T-cell (primary cell): ENCODE measurements around the gene DCTD. TPM values are rescaled to one million over a fixed set of nuclear protein-coding genes. Genes with fewer than 3 reads are reported as not detected.

Experiments
- ATAC-seq, 4 experiments: fragments of 200-7000 bp in 3 of 4; fragments of 150-1000 bp in 1 of 4; cut with Tn5 transposase; replicated peaks in 1 of 4; 1 replicate in 3 of 4; 2 replicates in 1 of 4; pipeline ENCODE4 v1.10.0; 2021; ENCODE audit warnings: moderate library complexity in 3 of 4, mild to moderate bottlenecking in 2 of 4, moderate number of reproducible peaks in 1 of 4
- CTCF ChIA-PET, 2 donors: fragments of 300-600 bp; sonication (Branson Sonifier 250); formaldehyde crosslinking; loops; one replicate each; lab custom pipeline; 2022; ENCODE audit warnings: antibody characterized with exemption in 2 of 2; lab: Charles Lee
- POLR2A ChIA-PET, 2 donors: fragments of 300-600 bp; sonication (Branson Sonifier 250); formaldehyde crosslinking; loops; one replicate each; lab custom pipeline; 2022; ENCODE audit warnings: antibody characterized with exemption in 2 of 2; lab: Charles Lee
- DNase-seq, 35 experiments: peaks; one replicate each; pipeline versions ENCODE4 v3.0.0 to v3.0.0-alpha.2; 2013 to 2023
- H3K27ac ChIP-seq: one replicate; pipeline ENCODE4 v1.5.1; 2013; ENCODE audit warnings: low read length
- H3K27me3 ChIP-seq, 2 experiments: replicated peaks in 1 of 2; 1 replicate in 1 of 2; 2 replicates in 1 of 2; pipeline versions ENCODE4 v1.6.1 to v1.7.0; 2013; ENCODE audit warnings: low read length in 1 of 2, mixed read lengths in 1 of 2; ENCODE audit not compliant: control insufficient read depth in 2 of 2, insufficient read depth in 2 of 2; ENCODE audit errors: extremely low read depth in 1 of 2
- H3K36me3 ChIP-seq, 2 donors: 1 replicate in 1 of 2; 2 replicates in 1 of 2; pipeline versions ENCODE4 v1.6.1 to v1.7.0; 2013; ENCODE audit warnings: low read length in 1 of 2; ENCODE audit not compliant: control insufficient read depth in 2 of 2, insufficient read depth in 1 of 2; ENCODE audit errors: extremely low read depth in 1 of 2
- H3K4me1 ChIP-seq, 2 experiments: 1 replicate in 1 of 2; 2 replicates in 1 of 2; pipeline versions ENCODE4 v1.6.1 to v1.7.0; 2013; ENCODE audit warnings: low read length in 2 of 2, mixed read lengths in 1 of 2; ENCODE audit not compliant: insufficient read depth in 2 of 2, control insufficient read depth in 1 of 2; ENCODE audit errors: extremely low read depth in 1 of 2
- H3K4me3 ChIP-seq, 2 donors: 1 replicate in 1 of 2; 2 replicates in 1 of 2; pipeline versions ENCODE4 v1.5.1 to v1.7.0; 2013; ENCODE audit warnings: mild to moderate bottlenecking in 2 of 2, low read length in 1 of 2, moderate library complexity in 1 of 2; ENCODE audit not compliant: control insufficient read depth in 1 of 2; ENCODE audit errors: extremely low read depth in 1 of 2
- H3K9me3 ChIP-seq: 2 replicates; pipeline ENCODE4 v1.7.0; 2013
- H3K27ac Mint-ChIP-seq, 2 donors: one replicate each; pipeline ENCODE4 v1.8.0; 2020 to 2021; ENCODE audit warnings: mild to moderate bottlenecking in 2 of 2, mixed read lengths in 2 of 2
- H3K27me3 Mint-ChIP-seq, 2 donors: one replicate each; pipeline ENCODE4 v1.8.0; 2021 to 2022; ENCODE audit warnings: mixed read lengths in 2 of 2
- H3K36me3 Mint-ChIP-seq: one replicate; pipeline ENCODE4 v1.8.0; 2021; ENCODE audit warnings: mixed read lengths
- H3K4me1 Mint-ChIP-seq, 3 donors: one replicate each; pipeline ENCODE4 v1.8.0; 2020 to 2022; ENCODE audit warnings: mixed read lengths in 3 of 3, mild to moderate bottlenecking in 1 of 3
- H3K4me3 Mint-ChIP-seq, 3 donors: one replicate each; pipeline ENCODE4 v1.8.0; 2020 to 2022; ENCODE audit warnings: mild to moderate bottlenecking in 3 of 3, mixed read lengths in 3 of 3, moderate library complexity in 3 of 3
- H3K9me3 Mint-ChIP-seq, 3 donors: one replicate each; pipeline ENCODE4 v1.8.0; 2020 to 2022; ENCODE audit warnings: mixed read lengths in 3 of 3
- WGBS: methylation state at CpG from one replicate; pipeline ENCODE4 v1.1.5; 2013; ENCODE audit warnings: missing lambda C conversion rate; ENCODE audit not compliant: insufficient coverage; 5-methylcytosine and 5-hydroxymethylcytosine counted together
- total RNA-seq, 35 experiments: library from RNA in 6 of 35; stranded (reverse) in 6 of 35; fragments of 120-200 nt in 1 of 35; gene quantifications; one replicate each; pipeline versions ENCODE4 v1.2.1 to v1.2.4 and lab custom pipeline; 2013 to 2026

Gene DCTD
- total RNA-seq, 5 donors from 2014 or later (not counting 1 experiment from before 2014, with no cell fraction given) = 55.3 to 78.7 (median 68.8) TPM

DNA sequence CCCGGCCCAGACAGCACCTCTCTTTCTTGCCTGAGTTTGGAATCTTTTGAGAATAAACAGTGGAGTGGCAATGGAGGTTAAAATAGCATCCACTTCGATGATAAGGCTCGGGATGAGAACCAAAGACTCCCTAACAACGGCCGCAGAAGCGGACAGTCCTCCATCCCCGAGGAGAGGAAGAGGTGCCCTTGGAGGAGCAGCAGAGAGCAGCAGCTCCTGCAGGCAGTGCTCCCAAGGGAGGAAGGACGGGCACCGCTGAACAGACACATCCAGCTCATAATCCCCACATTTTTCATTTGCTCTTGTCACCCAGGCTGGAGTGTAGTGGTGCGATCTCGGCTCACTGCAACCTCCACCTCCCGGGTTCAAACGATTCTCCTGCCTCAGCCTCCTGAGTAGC lies 61.3 kb downstream of the DCTD start:
- H3K4me1 Mint-ChIP-seq = no peaks in the 10 kb centered on the region
- H3K27me3 Mint-ChIP-seq = no peaks in the 10 kb centered on the region
- no peak for ATAC-seq
- no peak for DNase-seq
- H3K4me3 Mint-ChIP-seq = no peak overlapping the region
- 97% methylated on average over 5 of the region's 13 CpGs for WGBS
- CTCF ChIA-PET = interaction anchor here in 1 of 2 donors (0.6 kb wide), 1 partner anchor 370 kb away, joined by 3 read pairs; no protein-coding TSS in a partner anchor
- Histone ChIP-seq H3K4me1 (no peaks in the 10 kb centered on the region), H3K27me3 (peaks cover 0 to 4% of the 10 kb centered on the region in 2 experiments), H3K27ac (no peak overlapping the region), H3K9me3 (no peaks in the 10 kb centered on the region), H3K36me3 (no peaks in the 10 kb centered on the region), H3K4me3 (no peak overlapping the region)
- H3K36me3 Mint-ChIP-seq = peaks cover 11% of the 10 kb centered on the region
- H3K9me3 Mint-ChIP-seq = peaks cover 2 to 6% (median 6%) of the 10 kb centered on the region in 3 donors
- H3K27ac Mint-ChIP-seq = no peak overlapping the region
- POLR2A ChIA-PET = no interaction called here

GRCh38 chr4:182855312-182855711 lies 61.9 kb downstream of the DCTD start:
- no peaks in the 10 kb centered on the region for H3K36me3 ChIP-seq
- no peak overlapping the region for H3K27ac Mint-ChIP-seq
- ATAC-seq (no peak), DNase-seq (no peak)
- peaks cover 0 to 6% (median 6%) of the 10 kb centered on the region in 3 donors for H3K9me3 Mint-ChIP-seq
- 86% methylated on average over 11 of the region's 12 CpGs for WGBS
- H3K27ac ChIP-seq = no peak overlapping the region
- no peaks in the 10 kb centered on the region for H3K27me3 Mint-ChIP-seq
- ChIA-PET POLR2A (no interaction called here), CTCF (interaction anchor here in 1 of 2 donors (0.6 kb wide), 1 partner anchor 370 kb away, joined by 3 read pairs; no protein-coding TSS in a partner anchor)
- peaks cover 11% of the 10 kb centered on the region for H3K36me3 Mint-ChIP-seq
- H3K27me3 ChIP-seq = peaks cover 0 to 4% of the 10 kb centered on the region in 2 experiments
- H3K4me3 Mint-ChIP-seq = no peak overlapping the region
- no peaks in the 10 kb centered on the region for H3K4me1 ChIP-seq
- no peak overlapping the region for H3K4me3 ChIP-seq
- no peaks in the 10 kb centered on the region for H3K4me1 Mint-ChIP-seq
- H3K9me3 ChIP-seq = no peaks in the 10 kb centered on the region

GRCh38 chr4:182854466-182854865 lies 62.7 kb downstream of the DCTD start:
- no peak overlapping the region for H3K27ac Mint-ChIP-seq
- H3K4me3 ChIP-seq = no peak overlapping the region
- no peak for DNase-seq
- no peaks in the 10 kb centered on the region for H3K9me3 Mint-ChIP-seq
- CTCF ChIA-PET = no interaction called here
- no peaks in the 10 kb centered on the region for H3K4me1 ChIP-seq
- H3K4me1 Mint-ChIP-seq = no peaks in the 10 kb centered on the region
- WGBS = 60% methylated on average over 3 of the region's 8 CpGs
- H3K27me3 Mint-ChIP-seq = no peaks in the 10 kb centered on the region
- H3K27ac ChIP-seq = no peak overlapping the region
- H3K27me3 ChIP-seq = peaks cover 0 to 4% of the 10 kb centered on the region in 2 experiments
- H3K36me3 Mint-ChIP-seq = peaks cover 5% of the 10 kb centered on the region
- no peak overlapping the region for H3K4me3 Mint-ChIP-seq
- POLR2A ChIA-PET = no interaction called here
- no peaks in the 10 kb centered on the region for H3K36me3 ChIP-seq
- no peaks in the 10 kb centered on the region for H3K9me3 ChIP-seq
- ATAC-seq = no peak

- Mint-ChIP-seq H3K27ac (no peak overlapping the region), H3K36me3 (peaks cover 5% of the 10 kb centered on the region), H3K4me1 (no peaks in the 10 kb centered on the region), H3K4me3 (no peak overlapping the region), H3K27me3 (no peaks in the 10 kb centered on the region), H3K9me3 (no peaks in the 10 kb centered on the region)
- ChIA-PET CTCF (interaction anchor here in 1 of 2 donors (0.6 kb wide), 1 partner anchor 33 kb away, joined by 4 read pairs; no protein-coding TSS in a partner anchor), POLR2A (no interaction called here)
- no peak overlapping the region for H3K4me3 ChIP-seq
- H3K4me1 ChIP-seq = no peaks in the 10 kb centered on the region
- no peaks in the 10 kb centered on the region for H3K36me3 ChIP-seq
- H3K27ac ChIP-seq = no peak overlapping the region
- DNase-seq (no peak), ATAC-seq (no peak)
- peaks cover 0 to 7% of the 10 kb centered on the region in 2 experiments for H3K27me3 ChIP-seq
- 92% methylated on average over 6 of the region's 15 CpGs for WGBS
- H3K9me3 ChIP-seq = no peaks in the 10 kb centered on the region
Observed at GRCh38 chr4:182853731-182854330, 63.4 kb downstream of the DCTD start.

DNA sequence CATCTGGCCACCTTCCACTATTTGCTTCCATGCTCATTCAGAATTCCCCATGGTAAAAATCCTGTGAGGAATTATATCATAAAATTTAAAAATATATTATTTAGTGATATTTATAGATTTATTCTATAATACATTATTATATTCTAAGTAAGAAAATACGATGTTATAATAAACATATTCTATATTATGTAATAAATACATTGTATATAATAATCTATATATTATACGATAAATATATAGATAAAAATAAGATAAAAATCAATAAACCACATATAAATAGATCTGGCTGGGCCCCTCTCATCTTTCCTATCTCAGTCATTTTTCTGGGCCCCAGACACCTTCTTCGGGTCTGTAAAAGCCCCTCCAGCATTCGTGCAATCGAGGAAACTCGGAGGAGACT lies 68.5 kb downstream of the DCTD start:
- Histone ChIP-seq H3K9me3 (no peaks in the 10 kb centered on the region), H3K27ac (no peak overlapping the region), H3K36me3 (no peaks in the 10 kb centered on the region), H3K4me3 (no peak overlapping the region), H3K4me1 (no peaks in the 10 kb centered on the region), H3K27me3 (peaks cover 0 to 28% of the 10 kb centered on the region in 2 experiments)
- POLR2A ChIA-PET = no interaction called here
- ATAC-seq (no peak), DNase-seq (no peak)
- Mint-ChIP-seq H3K27ac (no peak overlapping the region), H3K4me1 (no peaks in the 10 kb centered on the region), H3K4me3 (no peak overlapping the region), H3K9me3 (no peaks in the 10 kb centered on the region), H3K27me3 (peaks cover 0 to 5% of the 10 kb centered on the region in 2 donors), H3K36me3 (no peaks in the 10 kb centered on the region)
- WGBS = 86% methylated on average over 4 of the region's 6 CpGs
- CTCF ChIA-PET = no interaction called here

DNA sequence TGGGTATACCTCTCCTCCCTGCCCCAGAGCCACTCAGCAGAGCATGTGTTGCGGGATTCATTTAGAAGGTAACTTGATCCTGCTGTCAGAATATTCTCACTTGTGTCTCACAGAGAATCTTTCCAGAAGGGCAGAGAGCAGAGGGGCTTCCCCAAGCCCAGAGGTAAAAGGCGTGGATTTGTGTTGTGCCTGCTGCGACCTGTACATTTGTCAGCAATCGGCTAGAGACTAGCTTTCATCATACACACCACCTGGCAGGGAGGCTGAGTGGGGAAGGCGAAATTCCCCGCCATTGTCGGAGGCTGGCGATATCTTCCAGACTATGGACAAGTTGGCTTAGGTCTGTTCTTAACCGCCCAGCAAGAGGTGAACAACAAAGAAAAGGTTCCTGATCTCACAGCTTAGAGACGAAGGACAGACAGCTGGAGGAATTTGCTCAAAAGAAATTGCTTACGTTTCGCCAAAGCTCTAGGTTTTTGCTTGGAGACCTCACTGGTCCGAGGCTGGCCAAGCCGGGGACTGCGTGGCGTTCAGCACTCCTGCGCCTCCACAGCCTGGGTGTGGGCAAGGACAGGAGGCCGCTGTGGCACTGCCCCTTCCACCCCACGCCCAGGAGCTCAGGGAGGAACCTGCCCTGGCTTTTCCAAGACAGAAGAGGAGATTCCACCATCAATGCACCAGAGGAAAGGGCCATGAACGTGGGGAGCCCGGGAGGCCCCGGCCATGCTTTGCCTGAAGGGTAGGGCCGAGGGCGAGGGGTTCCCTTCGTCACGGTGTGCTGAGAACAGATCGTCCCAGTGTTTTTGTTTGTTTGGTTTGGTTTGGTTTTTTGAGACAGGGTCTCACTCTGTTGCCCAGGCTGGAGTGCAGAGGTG lies 69.4 kb downstream of the DCTD start:
- CTCF ChIA-PET = interaction anchor here in 1 of 2 donors (0.6 kb wide), 1 partner anchor 918 kb away, joined by 3 read pairs; no protein-coding TSS in a partner anchor

More for the DNA sequence above, 69.4 kb downstream of the DCTD start:
- Mint-ChIP-seq H3K27me3 (peaks cover 0 to 5% of the 10 kb centered on the region in 2 donors), H3K27ac (no peak overlapping the region), H3K9me3 (no peaks in the 10 kb centered on the region), H3K36me3 (no peaks in the 10 kb centered on the region), H3K4me3 (no peak overlapping the region), H3K4me1 (no peaks in the 10 kb centered on the region)
- H3K27me3 ChIP-seq = peaks cover 0 to 28% of the 10 kb centered on the region in 2 experiments
- WGBS = 84% methylated on average over 15 of the region's 27 CpGs
- no peak overlapping the region for H3K27ac ChIP-seq
- H3K36me3 ChIP-seq = no peaks in the 10 kb centered on the region
- H3K4me3 ChIP-seq = no peak overlapping the region
- no peaks in the 10 kb centered on the region for H3K9me3 ChIP-seq
- no peaks in the 10 kb centered on the region for H3K4me1 ChIP-seq
- POLR2A ChIA-PET = no interaction called here
- DNase-seq = no peak
- ATAC-seq = no peak
